ENCODE results near the gene SULT1A2. TPM values are rescaled to one million over a fixed set of nuclear protein-coding genes. Genes with fewer than 3 reads are reported as not detected.
"Not testable (repeated sequence)": the region's sequence is repeated elsewhere in the genome, so short reads cannot be mapped to it uniquely, and the experiment has no call there.

SULT1A2 gene
- total RNA-seq, 4 donors from 2014 or later, result 0.27 to 1.2 TPM; not detected in 2

DNA sequence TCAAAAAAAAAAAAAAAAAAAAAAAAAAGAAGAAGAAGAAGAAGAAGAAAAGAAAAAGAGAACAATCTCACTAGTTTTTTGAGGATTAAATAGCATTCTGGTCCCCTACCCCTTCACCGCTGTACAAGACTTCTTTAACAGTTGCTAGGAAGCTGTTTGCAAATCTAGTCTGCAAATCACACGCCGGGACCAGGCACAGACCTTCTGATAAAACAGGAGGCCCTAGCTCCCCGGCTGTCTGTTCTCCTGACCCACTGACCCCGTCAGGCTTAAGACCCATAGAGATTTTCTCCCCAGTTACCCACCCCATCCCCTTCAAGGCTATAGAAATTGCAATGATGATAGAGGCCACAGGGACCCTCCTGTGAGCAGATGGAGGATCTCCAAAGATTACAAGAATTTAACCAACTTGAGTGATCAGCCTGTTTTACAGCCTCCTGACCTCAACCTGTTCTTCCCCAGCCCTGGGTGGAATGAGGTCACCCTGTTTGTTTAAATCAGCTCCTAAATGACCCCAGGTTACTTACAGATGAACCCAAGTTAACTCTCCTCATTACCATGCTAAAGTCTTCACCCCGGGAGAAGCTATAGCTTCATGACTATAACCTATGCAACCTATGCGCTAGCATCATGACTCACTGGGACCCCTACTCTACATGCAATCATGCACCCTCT is 24.8 kb upstream of the SULT1A2 start:
- Histone ChIP-seq H3K9me3 (no peaks in the 10 kb centered on the region), H3K36me3 (peaks cover 0 to 5% of the 10 kb centered on the region in 2 donors), H3K4me1 (peaks cover 0 to 16% (median 0%) of the 10 kb centered on the region in 3 donors), H3K27ac (no peak overlapping the region), H3K4me3 (no peak overlapping the region), H3K27me3 (peaks cover 6% of the 10 kb centered on the region)
- 60 to 77% methylated on average over 2 to 7 of the region's 7 CpGs for WGBS, 2 donors (ENCODE audit: low coverage in 1 of 2)
- no peak for ATAC-seq
- no peak for TF ChIP-seq EP300 (IDR thresholded peaks at IDR 0.05)
- TF ChIP-seq, protein P1, sequence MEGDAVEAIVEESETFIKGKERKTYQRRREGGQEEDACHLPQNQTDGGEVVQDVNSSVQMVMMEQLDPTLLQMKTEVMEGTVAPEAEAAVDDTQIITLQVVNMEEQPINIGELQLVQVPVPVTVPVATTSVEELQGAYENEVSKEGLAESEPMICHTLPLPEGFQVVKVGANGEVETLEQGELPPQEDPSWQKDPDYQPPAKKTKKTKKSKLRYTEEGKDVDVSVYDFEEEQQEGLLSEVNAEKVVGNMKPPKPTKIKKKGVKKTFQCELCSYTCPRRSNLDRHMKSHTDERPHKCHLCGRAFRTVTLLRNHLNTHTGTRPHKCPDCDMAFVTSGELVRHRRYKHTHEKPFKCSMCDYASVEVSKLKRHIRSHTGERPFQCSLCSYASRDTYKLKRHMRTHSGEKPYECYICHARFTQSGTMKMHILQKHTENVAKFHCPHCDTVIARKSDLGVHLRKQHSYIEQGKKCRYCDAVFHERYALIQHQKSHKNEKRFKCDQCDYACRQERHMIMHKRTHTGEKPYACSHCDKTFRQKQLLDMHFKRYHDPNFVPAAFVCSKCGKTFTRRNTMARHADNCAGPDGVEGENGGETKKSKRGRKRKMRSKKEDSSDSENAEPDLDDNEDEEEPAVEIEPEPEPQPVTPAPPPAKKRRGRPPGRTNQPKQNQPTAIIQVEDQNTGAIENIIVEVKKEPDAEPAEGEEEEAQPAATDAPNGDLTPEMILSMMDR (IDR thresholded peaks at IDR 0.05), result no peak
- TF ChIP-seq POLR2AphosphoS5 (IDR thresholded peaks at IDR 0.05), result no peak
- TF ChIP-seq POLR2A (IDR thresholded peaks at IDR 0.05), result no peak

DNA sequence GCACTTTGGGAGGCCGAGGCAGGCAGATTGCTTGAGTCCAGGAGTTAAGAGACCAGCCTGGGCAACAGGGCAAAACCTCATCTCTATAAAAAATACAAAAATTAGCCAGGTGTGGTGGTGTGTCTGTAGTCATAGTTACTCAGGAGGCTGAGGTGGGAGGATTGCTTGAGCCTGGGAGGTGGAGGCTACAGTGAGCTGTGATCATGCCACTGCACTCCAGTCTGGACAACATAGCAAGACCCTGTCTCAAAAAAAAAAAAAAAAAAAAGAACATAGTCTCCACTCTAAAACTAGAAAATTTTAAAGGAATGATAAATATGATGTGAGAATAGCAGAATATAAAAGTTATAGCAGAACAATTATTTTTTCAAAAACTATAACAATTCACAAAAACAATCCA is 23.5 kb upstream of the SULT1A2 start:
- H3K27me3 ChIP-seq, H3K9me3 ChIP-seq, H3K4me3 ChIP-seq, H3K36me3 ChIP-seq, ATAC-seq, H3K27ac ChIP-seq: not testable (repeated sequence)
- 100% methylated on average over 1 of the region's 1 CpG; no CpG with 5 or more reads in 1 of the 2 donors for WGBS, 2 donors (ENCODE audit: low coverage in 1 of 2)
- peaks cover 0 to 16% (median 0%) of the 10 kb centered on the region in 3 donors for H3K4me1 ChIP-seq

DNA sequence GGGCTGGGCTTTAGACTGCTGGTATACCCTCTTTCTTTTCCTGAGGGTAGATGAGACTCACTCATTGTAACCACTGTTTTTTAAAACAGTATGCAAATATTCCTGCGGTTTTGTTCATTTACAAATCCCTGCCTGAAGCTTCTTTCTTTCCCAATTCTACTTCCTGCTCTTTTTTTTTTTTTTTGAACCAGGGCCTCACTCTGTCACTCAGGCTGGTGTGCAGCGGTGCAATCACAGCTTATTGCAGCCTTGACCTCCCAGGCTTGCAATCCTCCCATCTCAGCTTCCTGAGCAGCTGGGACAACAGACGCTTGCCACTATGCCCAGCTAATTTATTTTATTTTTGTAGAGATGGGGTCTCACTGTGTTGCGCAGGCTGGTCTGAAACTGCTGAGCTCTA is 21.0 kb upstream of the SULT1A2 start:
- no peak for TF ChIP-seq EP300 (IDR thresholded peaks at IDR 0.05)
- TF ChIP-seq POLR2A (IDR thresholded peaks at IDR 0.05), result no peak
- TF ChIP-seq, protein P1 (IDR thresholded peaks at IDR 0.05), result no peak
- Histone ChIP-seq H3K36me3 (peaks cover 0 to 5% of the 10 kb centered on the region in 2 donors), H3K27me3 (peaks cover 7% of the 10 kb centered on the region), H3K27ac (no peak overlapping the region), H3K4me3 (no peak overlapping the region), H3K4me1 (peaks cover 0 to 6% (median 0%) of the 10 kb centered on the region in 3 donors), H3K9me3 (no peaks in the 10 kb centered on the region)
- no peak for ATAC-seq
- WGBS, 2 donors (ENCODE audit: low coverage in 1 of 2), result 33 to 42% methylated on average over 2 to 3 of the region's 4 CpGs

DNA sequence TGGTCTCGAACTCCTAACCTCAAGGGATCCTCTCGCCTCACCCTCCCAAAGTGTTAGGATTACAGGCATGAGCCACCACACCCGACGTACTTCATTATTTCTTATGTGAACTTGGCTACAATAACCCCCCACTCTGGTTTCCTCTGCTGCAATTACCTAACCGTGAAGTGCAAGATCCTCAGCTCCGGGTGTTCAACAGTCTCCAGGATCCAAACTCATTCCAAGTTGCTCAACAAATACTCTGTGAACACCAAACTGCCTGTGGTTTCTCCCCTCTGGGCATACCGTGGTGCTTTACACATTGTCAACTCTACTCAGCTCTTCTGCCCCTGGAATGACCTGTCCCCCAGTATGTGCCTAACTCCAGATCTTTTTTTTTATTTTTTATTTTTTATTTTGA is 19.8 kb upstream of the SULT1A2 start:
- H3K4me3 ChIP-seq, result no peak overlapping the region
- H3K9me3 ChIP-seq, result no peaks in the 10 kb centered on the region
- no peak overlapping the region for H3K27ac ChIP-seq
- peaks cover 0 to 5% of the 10 kb centered on the region in 2 donors for H3K36me3 ChIP-seq
- no peaks in the 10 kb centered on the region for H3K4me1 ChIP-seq
- WGBS, 2 donors (ENCODE audit: low coverage in 1 of 2), result 83 to 88% methylated on average over 7 of the region's 7 CpGs
- ATAC-seq, result no peak
- H3K27me3 ChIP-seq, result peaks cover 6% of the 10 kb centered on the region
- TF ChIP-seq POLR2AphosphoS5 (IDR thresholded peaks at IDR 0.05) (no peak), POLR2A (IDR thresholded peaks at IDR 0.05) (no peak), EP300 (IDR thresholded peaks at IDR 0.05) (no peak)
- TF ChIP-seq, protein P1 (IDR thresholded peaks at IDR 0.05), result no peak

DNA sequence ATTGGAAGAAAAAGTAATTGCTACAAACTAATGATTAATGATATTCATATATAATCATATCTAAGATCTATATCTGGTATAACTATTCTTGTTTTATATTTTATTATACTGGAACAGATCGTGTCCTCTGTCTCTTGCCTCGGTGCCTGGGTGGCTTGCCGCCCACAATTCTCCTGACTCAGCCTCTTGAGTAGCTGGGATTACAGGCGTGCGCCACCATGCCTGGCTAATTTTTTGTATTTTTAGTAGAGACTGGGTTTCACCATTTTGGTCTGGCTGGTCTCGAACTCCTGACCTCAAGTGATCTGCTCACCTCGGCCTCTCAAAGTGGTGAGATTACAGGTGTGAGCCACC is 19.4 kb upstream of the SULT1A2 start:
- H3K4me1 ChIP-seq, ATAC-seq, H3K36me3 ChIP-seq, H3K27ac ChIP-seq, H3K27me3 ChIP-seq, H3K9me3 ChIP-seq, H3K4me3 ChIP-seq: not testable (repeated sequence)
- 65 to 73% methylated on average over 7 of the region's 7 CpGs for WGBS, 2 donors (ENCODE audit: low coverage in 1 of 2)

DNA sequence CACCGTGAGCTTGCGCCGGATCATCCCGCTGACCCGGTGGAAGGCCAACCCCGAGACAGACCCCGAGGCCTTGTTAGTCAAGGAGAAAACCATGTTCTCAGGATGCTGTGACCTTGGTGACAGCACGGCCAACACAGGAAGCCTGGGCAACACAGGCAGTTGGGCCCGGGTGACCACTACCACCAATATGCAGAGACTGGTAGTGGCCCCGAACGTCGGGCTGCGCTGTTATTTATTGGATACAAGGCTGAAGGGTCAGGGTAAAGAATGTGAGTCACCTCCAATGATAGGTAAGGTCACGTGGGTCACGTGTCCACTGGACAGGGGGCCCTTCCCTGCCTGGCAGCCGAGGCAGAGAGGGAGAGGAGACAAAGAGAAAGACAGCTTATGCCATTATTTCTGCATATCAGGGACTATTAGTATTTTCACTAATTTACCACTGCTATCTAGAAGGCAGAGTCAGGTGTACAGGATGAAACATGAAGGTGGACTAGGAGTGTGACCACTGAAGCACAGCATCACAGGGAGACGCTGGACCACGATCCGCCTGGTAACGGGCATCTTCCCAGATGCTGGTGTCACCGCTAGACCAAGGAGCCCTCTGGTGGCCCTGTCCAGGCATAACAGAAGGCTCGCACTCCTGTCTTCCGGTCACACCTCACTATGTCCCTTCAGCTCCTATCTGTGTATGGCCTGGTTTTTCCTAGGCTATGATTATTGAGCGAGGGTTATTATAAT is 18.8 kb upstream of the SULT1A2 start:
- H3K36me3 ChIP-seq, H3K9me3 ChIP-seq, H3K27ac ChIP-seq, ATAC-seq, H3K4me3 ChIP-seq, H3K4me1 ChIP-seq, H3K27me3 ChIP-seq: not testable (repeated sequence)
- TF ChIP-seq, protein P1 (IDR thresholded peaks at IDR 0.05), result peak in 3 of 4 experiments; percentile 68 to 74 (median 73)
- WGBS, 2 donors (ENCODE audit: low coverage in 1 of 2), result 8 to 16% methylated on average over 2 to 10 of the region's 24 CpGs

DNA sequence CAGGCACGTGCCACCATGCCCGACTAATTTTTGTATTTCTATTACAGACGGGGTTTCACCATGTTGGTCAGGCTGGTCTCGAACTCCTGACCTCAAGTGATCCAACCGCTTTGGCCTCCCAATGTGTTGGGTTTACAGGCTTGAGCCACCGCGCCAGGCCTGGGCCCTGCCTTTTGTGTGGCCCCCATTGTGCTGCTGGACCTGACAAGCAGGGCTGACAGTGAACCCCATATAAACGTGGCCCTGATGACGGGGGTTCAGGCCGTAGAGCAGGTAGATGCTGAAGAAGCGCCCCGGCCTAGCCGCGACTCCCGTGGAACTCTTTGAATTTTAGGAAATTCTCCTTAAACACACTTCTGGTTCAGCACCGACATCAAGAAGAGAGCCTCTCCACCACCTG is 17.7 kb upstream of the SULT1A2 start:
- H3K4me1 ChIP-seq, result peaks cover 0 to 14% (median 4%) of the 10 kb centered on the region in 3 donors
- not testable (repeated sequence) for H3K9me3 ChIP-seq, H3K4me3 ChIP-seq, ATAC-seq, H3K36me3 ChIP-seq, H3K27ac ChIP-seq, H3K27me3 ChIP-seq
- 70 to 75% methylated on average over 2 to 8 of the region's 16 CpGs for WGBS, 2 donors (ENCODE audit: low coverage in 1 of 2)

DNA sequence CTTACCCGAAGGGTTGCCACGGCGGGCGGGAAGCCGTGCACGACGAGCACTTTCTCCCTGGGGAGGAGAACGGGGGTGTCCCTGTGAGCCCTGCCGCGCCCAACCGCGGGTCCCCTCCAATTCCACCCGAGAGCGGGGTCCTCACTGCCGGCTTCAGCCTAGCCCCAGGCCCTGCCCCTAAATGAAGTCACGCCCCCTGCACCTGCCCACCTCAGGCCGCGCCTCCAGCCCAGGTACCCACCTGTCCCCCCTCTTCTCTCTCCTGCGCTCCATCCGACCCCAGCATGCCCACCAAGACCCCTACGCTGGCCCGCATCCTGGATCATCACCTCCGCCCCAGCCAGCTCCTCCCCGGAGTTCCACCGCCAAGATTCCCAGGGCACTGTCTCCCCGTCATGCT is 17.1 kb upstream of the SULT1A2 start:
- H3K27me3 ChIP-seq, H3K36me3 ChIP-seq, H3K4me3 ChIP-seq, H3K9me3 ChIP-seq, H3K27ac ChIP-seq, ATAC-seq: not testable (repeated sequence)
- WGBS, 2 donors (ENCODE audit: low coverage in 1 of 2), result no CpG with 5 or more reads among the region's 26 CpGs
- H3K4me1 ChIP-seq, result peaks cover 0 to 20% (median 4%) of the 10 kb centered on the region in 3 donors
